MV-4-11 (cell line): ENCODE data around the gene PILRA.
A peak's percentile ranks its signal among the peaks of the same experiment; 100 is the strongest.
"Not testable (repeated sequence)": the region's sequence is repeated elsewhere in the genome, so short reads cannot be mapped to it uniquely, and the experiment has no call there.

Source experiments
- DNase-seq: peaks from one replicate; lab custom pipeline; 2025; lab: John Stamatoyannopoulos, UW

PILRA gene

GRCh38 chr7:100380196-100380595, 6.9 kb downstream of the PILRA start:
- DNase-seq = peak; percentile 70

GRCh38 chr7:100381531-100382233, 8.4 kb downstream of the PILRA start:
- not testable (repeated sequence) for DNase-seq

GRCh38 chr7:100382234-100382853, 9.1 kb downstream of the PILRA start:
- not testable (repeated sequence) for DNase-seq

GRCh38 chr7:100384628-100385294, 11.5 kb downstream of the PILRA start:
- DNase-seq = peak; percentile 34

GRCh38 chr7:100386940-100387339, 13.7 kb downstream of the PILRA start:
- no peak for DNase-seq

GRCh38 chr7:100387695-100388094, 14.4 kb downstream of the PILRA start:
- no peak for DNase-seq

- DNase-seq = no peak
Measured at GRCh38 chr7:100389437-100390088, 16.3 kb downstream of the PILRA start.

GRCh38 chr7:100390286-100391009, 17.2 kb downstream of the PILRA start:
- DNase-seq = no peak

GRCh38 chr7:100393233-100393905, 20.1 kb downstream of the PILRA start:
- peak; percentile 28 for DNase-seq

- DNase-seq = no peak
Measured at GRCh38 chr7:100394077-100394476, 20.8 kb downstream of the PILRA start.

- peak; percentile 98 for DNase-seq
Measured at GRCh38 chr7:100396421-100396982, 23.2 kb downstream of the PILRA start.

GRCh38 chr7:100397315-100398081, 24.2 kb downstream of the PILRA start:
- DNase-seq = peak; percentile 15

- no peak for DNase-seq
Measured at GRCh38 chr7:100398239-100398638, 25.0 kb downstream of the PILRA start.

GRCh38 chr7:100400041-100400440, 26.8 kb downstream of the PILRA start:
- no peak for DNase-seq

GRCh38 chr7:100400656-100401055, 27.4 kb downstream of the PILRA start:
- no peak for DNase-seq

- no peak for DNase-seq
Measured at GRCh38 chr7:100401811-100402210, 28.5 kb downstream of the PILRA start.

GRCh38 chr7:100402241-100402640, 29.0 kb downstream of the PILRA start:
- no peak for DNase-seq

GRCh38 chr7:100406767-100407166, 33.5 kb downstream of the PILRA start:
- DNase-seq = no peak

GRCh38 chr7:100407285-100408180, 34.2 kb downstream of the PILRA start:
- DNase-seq = peak; percentile 78
